K562 (cell line): ENCODE data around the gene IP6K1. TPM values are rescaled to one million over a fixed set of nuclear protein-coding genes. Genes with fewer than 3 reads are reported as not detected.

ENCODE experiments used
- ATAC-seq: fragments of 200-7000 bp; cut with Tn5 transposase; 3 replicates; pipeline ENCODE4 v1.9.1; 2020; ENCODE audit warnings: moderate library complexity
- BruUV-seq: library from RNA; stranded (reverse); fragments of 400-500 nt; replicated peaks from 2 replicates; lab custom pipeline; 2021; lab: Mats Ljungman, UMichigan
- CTCF ChIA-PET: fragments of 300-600 bp; formaldehyde crosslinking; extraction: SDS; loops from one replicate; lab custom pipeline; 2021; ENCODE audit warnings: low intra/inter-chr PET ratio; lab: Yijun Ruan, JAX
- POLR2A ChIA-PET: fragments of 300-600, 350-650 bp; sonication (Branson Sonifier 250); formaldehyde crosslinking; extraction: SDS; loops from one replicate; lab custom pipeline; 2021; ENCODE audit warnings: antibody characterized with exemption, inconsistent platforms; lab: Yijun Ruan, JAX
- DNase-seq, 4 experiments: peaks; one replicate each; pipeline versions ENCODE4 v3.0.0 to v3.0.0-alpha.2; 2011 to 2018; ENCODE audit warnings: low spot score in 3 of 4, mixed read lengths in 3 of 4; ENCODE audit errors: extremely low read depth in 1 of 4
- FAIRE-seq: peaks from 2 replicates; lab custom pipeline; 2011; peaks lifted over from hg19 to GRCh38; lab: Jason Lieb, UNC
- H2AFZ ChIP-seq: 2 replicates; pipeline ENCODE4 v1.6.0; 2011; ENCODE audit warnings: low read depth, low read length, control low read depth, inconsistent platforms
- H3K27ac ChIP-seq: fragments of 200-600 bp; 3 replicates; pipeline ENCODE4 v1.8.0; 2011; ENCODE audit warnings: low read depth, mild to moderate bottlenecking, control low read depth, inconsistent platforms, low read length, moderate library complexity, mixed read lengths; ENCODE audit errors: extremely low read depth
- H3K27me3 ChIP-seq, 2 experiments: fragments of 300-600 bp in 1 of 2; 2 replicates in 1 of 2; 3 replicates in 1 of 2; pipeline versions ENCODE4 v1.6.0 to v1.8.0; 2011; ENCODE audit warnings: inconsistent platforms in 2 of 2, low read length in 2 of 2, mild to moderate bottlenecking in 1 of 2, mixed read lengths in 1 of 2, moderate library complexity in 1 of 2; ENCODE audit not compliant: control insufficient read depth in 2 of 2, insufficient read depth in 2 of 2
- H3K36me3 ChIP-seq: fragments of 300-600 bp; 3 replicates; pipeline ENCODE4 v1.8.0; 2011; ENCODE audit warnings: mild to moderate bottlenecking, low read length, inconsistent platforms; ENCODE audit not compliant: control insufficient read depth, insufficient read depth
- H3K4me1 ChIP-seq, 2 experiments: fragments of 200-600 bp in 1 of 2; replicated peaks in 1 of 2; 2 replicates in 1 of 2; 3 replicates in 1 of 2; pipeline versions ENCODE4 v1.5.1 to v1.8.0; 2011; ENCODE audit warnings: inconsistent platforms in 2 of 2, low read length in 2 of 2, mild to moderate bottlenecking in 1 of 2, mixed read lengths in 1 of 2, moderate library complexity in 1 of 2; ENCODE audit not compliant: control insufficient read depth in 2 of 2, insufficient read depth in 2 of 2
- H3K4me2 ChIP-seq: 2 replicates; pipeline ENCODE4 v1.6.1; 2011; ENCODE audit warnings: low read length, control low read depth, inconsistent platforms, mixed read lengths; ENCODE audit not compliant: insufficient read depth
- H3K4me3 ChIP-seq: fragments of 200-600 bp; sonication (generic), shearing (Covaris generic); 2 replicates; pipeline ENCODE4 v1.5.1; 2016; ENCODE audit warnings: control low read depth, inconsistent platforms
- H3K79me2 ChIP-seq: fragments of 200-600 bp; 3 replicates; pipeline ENCODE4 v1.8.0; 2011; ENCODE audit warnings: low read length, inconsistent platforms; ENCODE audit not compliant: control insufficient read depth, insufficient read depth
- H3K9ac ChIP-seq, 2 experiments: 2 replicates each; pipeline versions ENCODE4 v1.6.0 to v1.6.1; 2011; ENCODE audit warnings: low read depth in 2 of 2, low read length in 2 of 2, control low read depth in 1 of 2, inconsistent platforms in 1 of 2, mild to moderate bottlenecking in 1 of 2, mixed read lengths in 1 of 2; ENCODE audit not compliant: insufficient read depth in 1 of 2
- H3K9me1 ChIP-seq: one replicate; pipeline ENCODE4 v1.6.0; 2011; ENCODE audit warnings: inconsistent platforms, mild to moderate bottlenecking, low read length, moderate library complexity; ENCODE audit not compliant: control insufficient read depth, insufficient read depth
- H3K9me3 ChIP-seq: replicated peaks from 2 replicates; pipeline ENCODE4 v1.5.1; 2011; ENCODE audit warnings: low read depth, low read length, inconsistent platforms; ENCODE audit not compliant: control insufficient read depth, insufficient read depth
- H4K20me1 ChIP-seq: replicated peaks from 2 replicates; pipeline ENCODE4 v1.6.1; 2011; ENCODE audit warnings: low read length, inconsistent platforms, mixed read lengths; ENCODE audit not compliant: control insufficient read depth, insufficient read depth
- BRF1 ChIP-seq: IDR thresholded peaks from 3 replicates; pipeline ENCODE4 v1.6.1; 2011; ENCODE audit warnings: borderline replicate concordance, mild to moderate bottlenecking; ENCODE audit not compliant: insufficient read length; ENCODE audit errors: extremely low read depth
- CSDE1 ChIP-seq, 2 experiments: fragments of 450-650 bp; IDR thresholded peaks; 2 replicates each; pipeline ENCODE4 v1.6.1; 2016; ENCODE audit warnings: mild to moderate bottlenecking in 1 of 2
- ILF3 ChIP-seq: fragments of 450-650 bp; IDR thresholded peaks from 2 replicates; pipeline ENCODE4 v1.6.1; 2018; ENCODE audit warnings: antibody characterized with exemption, mild to moderate bottlenecking, moderate library complexity, borderline replicate concordance
- KDM2B ChIP-seq: fragments of 250-450 bp; sonication (Bioruptor Pico); IDR thresholded peaks from 2 replicates; pipeline ENCODE4 v1.8.0; 2021; ENCODE audit warnings: mild to moderate bottlenecking, moderate library complexity
- MECOM ChIP-seq: fragments of 250-450 bp; sonication (Bioruptor Pico); IDR thresholded peaks from 2 replicates; pipeline ENCODE4 v1.8.0; 2022; ENCODE audit warnings: inconsistent platforms
- RBM25 ChIP-seq: fragments of 200-400 bp; formaldehyde crosslinking; IDR thresholded peaks from 2 replicates; pipeline ENCODE4 v1.6.1; 2018; ENCODE audit warnings: low read length, low read depth, moderate library complexity; ENCODE audit not compliant: severe bottlenecking
- ZBTB8A ChIP-seq: fragments of 450-650 bp; IDR thresholded peaks from 2 replicates; pipeline ENCODE4 v1.6.1; 2018; ENCODE audit warnings: mild to moderate bottlenecking, moderate library complexity; ENCODE audit not compliant: partially characterized antibody
- ZNF217 ChIP-seq: sonication (generic); formaldehyde crosslinking; IDR thresholded peaks from 2 replicates; pipeline ENCODE4 v1.8.0; 2022; ENCODE audit warnings: mild to moderate bottlenecking, missing genetic modification reagents
- ZNF3 ChIP-seq: fragments of 250-450 bp; sonication (Bioruptor Pico); IDR thresholded peaks from 2 replicates; pipeline ENCODE4 v1.5.0; 2021; ENCODE audit warnings: mild to moderate bottlenecking, moderate library complexity
- WGBS: fragments of 100-300 bp; shearing (Covaris generic); methylation state at CpG from one replicate; pipeline ENCODE4 v1.1.6; 2016; ENCODE audit warnings: low coverage, mixed read lengths; ENCODE audit not compliant: insufficient coverage; ENCODE audit errors: missing lambda C conversion rate; 5-methylcytosine and 5-hydroxymethylcytosine counted together
- in situ Hi-C: fragments of 300-500 bp; cut with MboI; formaldehyde crosslinking; loops from 4 replicates; pipeline ENCODE4 v1.15.0; 2018; ENCODE audit warnings: inconsistent platforms, mixed read lengths
- intact Hi-C: fragments of 100-400 bp; cut with micrococcal nuclease; formaldehyde crosslinking; loops from 2 replicates; pipeline ENCODE4 v1.14.2; 2022
- polyA plus RNA-seq, 8 experiments: library from polyadenylated mRNA; depleted of rRNA in 4 of 8; stranded (reverse) in 5 of 8; unstranded in 3 of 8; fragments of >200 nt; fragmentation: Nextera tagmentation in 2 of 8; fragmentation: Illumina TruSeq in 1 of 8; extraction: Ambion mirVana in 2 of 8; extraction: Trizol in 1 of 8; gene quantifications; 2 replicates each; pipeline versions ENCODE4 v1.2.1 to v1.2.3, GENCODE V29; 2011 to 2014; ENCODE audit warnings: inconsistent platforms in 1 of 8, missing spikeins in 1 of 8
- total RNA-seq, 7 experiments: library from RNA; depleted of rRNA in 6 of 7; stranded (reverse); fragments of >200 nt in 6 of 7; fragmentation: Illumina TruSeq in 2 of 7; extraction: Trizol in 2 of 7; gene quantifications; 2 replicates each; pipeline versions ENCODE4 v1.2.1 to v1.2.3, GENCODE V29; 2011 to 2021; ENCODE audit warnings: low replicate concordance in 1 of 7
- TF ChIP-seq, protein P1 (sequence below): fragments of 200-600 bp; sonication (generic); IDR thresholded peaks from one replicate; pipeline ENCODE4 v1.6.1; 2012; ENCODE audit warnings: mild to moderate bottlenecking, low read depth, low read length, inconsistent platforms
- TF ChIP-seq, protein P2 (sequence below): fragments of 450-650 bp; formaldehyde crosslinking; IDR thresholded peaks from 2 replicates; pipeline ENCODE4 v1.4.0; 2022; ENCODE audit warnings: missing genetic modification characterization

IP6K1 gene
- total and polyA plus RNA-seq, 9 of the 15 experiments (the other 6 are each of a cell fraction or from before 2014, with no cell fraction given) = 0.46 to 29.2 (median 13.1) TPM

DNA sequence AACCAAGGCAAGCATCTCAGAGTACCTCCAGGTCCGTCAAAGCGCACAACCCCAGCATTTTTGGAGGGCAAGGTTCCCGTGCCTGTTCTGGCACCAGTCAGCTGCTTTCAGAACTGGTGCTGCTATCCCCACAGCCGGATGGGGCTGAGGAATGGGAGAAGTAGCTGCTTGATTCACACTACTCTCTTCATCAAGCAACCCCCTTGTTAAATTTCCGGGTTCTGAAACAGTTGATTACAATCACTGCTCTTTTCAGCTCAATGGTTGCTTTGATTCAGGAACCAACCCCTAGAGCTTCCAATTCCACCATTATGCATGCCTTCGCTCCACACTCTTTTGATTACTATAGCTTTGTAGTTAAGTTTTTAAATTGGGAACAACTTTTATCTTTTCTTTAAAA, 39.7 kb upstream of the IP6K1 start:
- Histone ChIP-seq H3K36me3 (peaks cover 26% of the 10 kb centered on the region; the same call in 1 of the 3 replicates), H4K20me1 (no peaks in the 10 kb centered on the region), H3K27ac (no peak overlapping the region), H3K4me3 (no peak overlapping the region), H3K79me2 (no peaks in the 10 kb centered on the region), H3K9me1 (no peaks in the 10 kb centered on the region), H3K4me2 (no peak overlapping the region), H3K9me3 (no peaks in the 10 kb centered on the region), H3K4me1 (no peaks in the 10 kb centered on the region), H3K9ac (no peak overlapping the region), H2AFZ (no peak overlapping the region), H3K27me3 (no peaks in the 10 kb centered on the region)
- no peak for ATAC-seq
- in situ Hi-C loops (no loop called here), intact Hi-C loops (no loop called here)
- DNase-seq = no peak
- WGBS = 53% methylated on average over 6 of the region's 6 CpGs
- BruUV-seq = no TSS peak
- POLR2A ChIA-PET = interaction anchor here (0.6 to 1.1 kb wide), 3 partner anchors 9 to 20 kb away, joined by 3 to 4 read pairs (median 4); no protein-coding TSS in a partner anchor
- CTCF ChIA-PET = no interaction called here
- FAIRE-seq = no peak
- TF ChIP-seq CSDE1 (IDR thresholded peaks at IDR 0.05) (no peak), KDM2B (CRISPR knock-in tag) (no peak), ZNF3 (CRISPR knock-in tag) (no peak), MECOM (CRISPR knock-in tag) (no peak), BRF1 (no peak), ZNF217 (CRISPR knock-in tag) (no peak), ZBTB8A (no peak), RBM25 (no peak), ILF3 (no peak)
- TF ChIP-seq, protein P1, sequence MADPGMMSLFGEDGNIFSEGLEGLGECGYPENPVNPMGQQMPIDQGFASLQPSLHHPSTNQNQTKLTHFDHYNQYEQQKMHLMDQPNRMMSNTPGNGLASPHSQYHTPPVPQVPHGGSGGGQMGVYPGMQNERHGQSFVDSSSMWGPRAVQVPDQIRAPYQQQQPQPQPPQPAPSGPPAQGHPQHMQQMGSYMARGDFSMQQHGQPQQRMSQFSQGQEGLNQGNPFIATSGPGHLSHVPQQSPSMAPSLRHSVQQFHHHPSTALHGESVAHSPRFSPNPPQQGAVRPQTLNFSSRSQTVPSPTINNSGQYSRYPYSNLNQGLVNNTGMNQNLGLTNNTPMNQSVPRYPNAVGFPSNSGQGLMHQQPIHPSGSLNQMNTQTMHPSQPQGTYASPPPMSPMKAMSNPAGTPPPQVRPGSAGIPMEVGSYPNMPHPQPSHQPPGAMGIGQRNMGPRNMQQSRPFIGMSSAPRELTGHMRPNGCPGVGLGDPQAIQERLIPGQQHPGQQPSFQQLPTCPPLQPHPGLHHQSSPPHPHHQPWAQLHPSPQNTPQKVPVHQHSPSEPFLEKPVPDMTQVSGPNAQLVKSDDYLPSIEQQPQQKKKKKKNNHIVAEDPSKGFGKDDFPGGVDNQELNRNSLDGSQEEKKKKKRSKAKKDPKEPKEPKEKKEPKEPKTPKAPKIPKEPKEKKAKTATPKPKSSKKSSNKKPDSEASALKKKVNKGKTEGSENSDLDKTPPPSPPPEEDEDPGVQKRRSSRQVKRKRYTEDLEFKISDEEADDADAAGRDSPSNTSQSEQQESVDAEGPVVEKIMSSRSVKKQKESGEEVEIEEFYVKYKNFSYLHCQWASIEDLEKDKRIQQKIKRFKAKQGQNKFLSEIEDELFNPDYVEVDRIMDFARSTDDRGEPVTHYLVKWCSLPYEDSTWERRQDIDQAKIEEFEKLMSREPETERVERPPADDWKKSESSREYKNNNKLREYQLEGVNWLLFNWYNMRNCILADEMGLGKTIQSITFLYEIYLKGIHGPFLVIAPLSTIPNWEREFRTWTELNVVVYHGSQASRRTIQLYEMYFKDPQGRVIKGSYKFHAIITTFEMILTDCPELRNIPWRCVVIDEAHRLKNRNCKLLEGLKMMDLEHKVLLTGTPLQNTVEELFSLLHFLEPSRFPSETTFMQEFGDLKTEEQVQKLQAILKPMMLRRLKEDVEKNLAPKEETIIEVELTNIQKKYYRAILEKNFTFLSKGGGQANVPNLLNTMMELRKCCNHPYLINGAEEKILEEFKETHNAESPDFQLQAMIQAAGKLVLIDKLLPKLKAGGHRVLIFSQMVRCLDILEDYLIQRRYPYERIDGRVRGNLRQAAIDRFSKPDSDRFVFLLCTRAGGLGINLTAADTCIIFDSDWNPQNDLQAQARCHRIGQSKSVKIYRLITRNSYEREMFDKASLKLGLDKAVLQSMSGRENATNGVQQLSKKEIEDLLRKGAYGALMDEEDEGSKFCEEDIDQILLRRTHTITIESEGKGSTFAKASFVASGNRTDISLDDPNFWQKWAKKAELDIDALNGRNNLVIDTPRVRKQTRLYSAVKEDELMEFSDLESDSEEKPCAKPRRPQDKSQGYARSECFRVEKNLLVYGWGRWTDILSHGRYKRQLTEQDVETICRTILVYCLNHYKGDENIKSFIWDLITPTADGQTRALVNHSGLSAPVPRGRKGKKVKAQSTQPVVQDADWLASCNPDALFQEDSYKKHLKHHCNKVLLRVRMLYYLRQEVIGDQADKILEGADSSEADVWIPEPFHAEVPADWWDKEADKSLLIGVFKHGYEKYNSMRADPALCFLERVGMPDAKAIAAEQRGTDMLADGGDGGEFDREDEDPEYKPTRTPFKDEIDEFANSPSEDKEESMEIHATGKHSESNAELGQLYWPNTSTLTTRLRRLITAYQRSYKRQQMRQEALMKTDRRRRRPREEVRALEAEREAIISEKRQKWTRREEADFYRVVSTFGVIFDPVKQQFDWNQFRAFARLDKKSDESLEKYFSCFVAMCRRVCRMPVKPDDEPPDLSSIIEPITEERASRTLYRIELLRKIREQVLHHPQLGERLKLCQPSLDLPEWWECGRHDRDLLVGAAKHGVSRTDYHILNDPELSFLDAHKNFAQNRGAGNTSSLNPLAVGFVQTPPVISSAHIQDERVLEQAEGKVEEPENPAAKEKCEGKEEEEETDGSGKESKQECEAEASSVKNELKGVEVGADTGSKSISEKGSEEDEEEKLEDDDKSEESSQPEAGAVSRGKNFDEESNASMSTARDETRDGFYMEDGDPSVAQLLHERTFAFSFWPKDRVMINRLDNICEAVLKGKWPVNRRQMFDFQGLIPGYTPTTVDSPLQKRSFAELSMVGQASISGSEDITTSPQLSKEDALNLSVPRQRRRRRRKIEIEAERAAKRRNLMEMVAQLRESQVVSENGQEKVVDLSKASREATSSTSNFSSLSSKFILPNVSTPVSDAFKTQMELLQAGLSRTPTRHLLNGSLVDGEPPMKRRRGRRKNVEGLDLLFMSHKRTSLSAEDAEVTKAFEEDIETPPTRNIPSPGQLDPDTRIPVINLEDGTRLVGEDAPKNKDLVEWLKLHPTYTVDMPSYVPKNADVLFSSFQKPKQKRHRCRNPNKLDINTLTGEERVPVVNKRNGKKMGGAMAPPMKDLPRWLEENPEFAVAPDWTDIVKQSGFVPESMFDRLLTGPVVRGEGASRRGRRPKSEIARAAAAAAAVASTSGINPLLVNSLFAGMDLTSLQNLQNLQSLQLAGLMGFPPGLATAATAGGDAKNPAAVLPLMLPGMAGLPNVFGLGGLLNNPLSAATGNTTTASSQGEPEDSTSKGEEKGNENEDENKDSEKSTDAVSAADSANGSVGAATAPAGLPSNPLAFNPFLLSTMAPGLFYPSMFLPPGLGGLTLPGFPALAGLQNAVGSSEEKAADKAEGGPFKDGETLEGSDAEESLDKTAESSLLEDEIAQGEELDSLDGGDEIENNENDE = no peak
- TF ChIP-seq, protein P2, sequence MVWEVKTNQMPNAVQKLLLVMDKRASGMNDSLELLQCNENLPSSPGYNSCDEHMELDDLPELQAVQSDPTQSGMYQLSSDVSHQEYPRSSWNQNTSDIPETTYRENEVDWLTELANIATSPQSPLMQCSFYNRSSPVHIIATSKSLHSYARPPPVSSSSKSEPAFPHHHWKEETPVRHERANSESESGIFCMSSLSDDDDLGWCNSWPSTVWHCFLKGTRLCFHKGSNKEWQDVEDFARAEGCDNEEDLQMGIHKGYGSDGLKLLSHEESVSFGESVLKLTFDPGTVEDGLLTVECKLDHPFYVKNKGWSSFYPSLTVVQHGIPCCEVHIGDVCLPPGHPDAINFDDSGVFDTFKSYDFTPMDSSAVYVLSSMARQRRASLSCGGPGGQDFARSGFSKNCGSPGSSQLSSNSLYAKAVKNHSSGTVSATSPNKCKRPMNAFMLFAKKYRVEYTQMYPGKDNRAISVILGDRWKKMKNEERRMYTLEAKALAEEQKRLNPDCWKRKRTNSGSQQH (CRISPR knock-in tag) = no peak
